OCI-LY1 (cell line): ENCODE measurements around the gene MPZL1.

Experiments
- CTCF ChIP-seq: fragments of 200-600 bp; sonication (generic), shearing (Covaris generic); IDR thresholded peaks from 2 replicates; pipeline ENCODE4 v1.5.1; 2017; ENCODE audit warnings: mild to moderate bottlenecking, antibody characterized with exemption, low read length, moderate library complexity, mixed read lengths
- EZH2 ChIP-seq: fragments of 200-600 bp; sonication (generic), shearing (Covaris generic); IDR thresholded peaks from 2 replicates; pipeline ENCODE4 v1.8.0; 2017; ENCODE audit warnings: borderline replicate concordance, mixed run types, mild to moderate bottlenecking, antibody characterized with exemption, low read length, moderate library complexity, mixed read lengths

DNA sequence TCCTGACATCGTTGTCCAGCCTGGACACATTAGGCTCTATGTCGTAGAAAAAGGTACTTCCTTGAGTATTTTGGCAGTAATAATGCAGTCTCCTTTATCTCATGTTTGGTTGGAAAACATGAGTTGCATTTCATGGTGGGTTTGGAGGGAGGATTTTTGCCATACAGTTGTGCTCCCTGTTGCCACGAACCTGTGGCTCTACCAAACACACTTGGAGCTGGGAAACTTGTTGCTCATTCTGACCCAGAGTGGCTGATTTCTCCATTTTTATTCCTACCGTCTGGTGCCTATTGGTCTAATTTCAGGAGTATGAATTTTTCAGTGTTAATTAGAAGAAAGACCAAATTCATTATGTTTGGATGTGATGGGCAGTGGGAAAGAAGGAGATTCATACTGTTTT lies 50.7 kb downstream of the MPZL1 start:
- TF ChIP-seq CTCF (no peak), EZH2 (no peak)
